C4-2B (cell line): ENCODE results near the gene NFATC2.

ENCODE experiments used
- CTCF ChIP-seq: fragments of 450-650 bp; conservative IDR thresholded peaks from 2 replicates; pipeline ENCODE4 v1.5.1; 2017; ENCODE audit warnings: mild to moderate bottlenecking
- ZFX ChIP-seq: fragments of 450-650 bp; IDR thresholded peaks from 2 replicates; pipeline ENCODE4 v1.6.1; 2017

DNA sequence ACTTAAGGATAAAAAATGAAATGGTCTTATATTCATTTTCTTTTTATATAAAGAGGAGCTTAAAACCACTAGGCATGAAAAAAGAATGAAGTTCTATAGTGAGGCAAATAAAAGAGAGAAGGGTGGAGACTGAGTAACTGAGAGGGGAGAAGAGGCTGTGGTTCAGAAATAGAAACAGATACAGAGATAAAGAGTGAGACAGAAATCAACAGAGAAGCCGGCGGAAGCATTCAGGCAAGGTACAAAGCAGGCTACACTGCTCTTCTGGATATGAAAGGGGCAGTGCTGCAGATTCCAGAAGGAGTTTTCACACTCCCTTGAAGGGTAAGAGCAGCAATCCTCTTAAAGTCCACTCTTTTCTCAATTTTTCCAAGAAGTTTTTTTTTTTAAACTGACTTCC is 29.9 kb downstream of the NFATC2 start:
- TF ChIP-seq CTCF (no peak), ZFX (no peak)
